SK-N-SH (cell line): ENCODE results near the gene ST3GAL2. TPM values are rescaled to one million over a fixed set of nuclear protein-coding genes. Genes with fewer than 3 reads are reported as not detected.

Source experiments
- CTCF ChIA-PET: fragments of 300-600, 350-600 bp; formaldehyde crosslinking; extraction: SDS; loops from one replicate; lab custom pipeline; 2021; lab: Yijun Ruan, JAX
- POLR2A ChIA-PET: fragments of 350-600 bp; sonication (Branson Sonifier 250); formaldehyde crosslinking; extraction: SDS; loops from one replicate; lab custom pipeline; 2020; ENCODE audit warnings: antibody characterized with exemption, inconsistent platforms; lab: Yijun Ruan, JAX
- DNase-seq: peaks from one replicate; pipeline ENCODE4 v3.0.0; 2012
- H2AFZ ChIP-seq: fragments of 200-600 bp; sonication (generic); 2 replicates; pipeline ENCODE4 v1.8.1; 2016; ENCODE audit warnings: antibody characterized with exemption, mild to moderate bottlenecking, low read depth
- H3F3A ChIP-seq: fragments of 200-600 bp; sonication (generic); replicated peaks from 2 replicates; pipeline ENCODE3; 2016; ENCODE audit warnings: antibody characterized with exemption, mild to moderate bottlenecking; ENCODE audit not compliant: insufficient read depth
- H3K27ac ChIP-seq, 2 experiments: fragments of 200-500 bp in 1 of 2; fragments of 200-600 bp in 1 of 2; sonication (Bioruptor generic) in 1 of 2; sonication (generic), shearing (Covaris generic) in 1 of 2; 2 replicates each; pipeline versions ENCODE4 v1.5.1 to v1.6.1; 2014 to 2016; ENCODE audit warnings: low read depth in 2 of 2, inconsistent platforms in 1 of 2, low read length in 1 of 2, mild to moderate bottlenecking in 1 of 2, mixed read lengths in 1 of 2
- H3K27me3 ChIP-seq: fragments of 200-600 bp; sonication (generic), shearing (Covaris generic); 2 replicates; pipeline ENCODE4 v1.6.1; 2016; ENCODE audit warnings: mixed run types; ENCODE audit not compliant: insufficient read depth
- H3K36me3 ChIP-seq, 2 experiments: fragments of 200-500 bp in 1 of 2; fragments of 200-600 bp in 1 of 2; sonication (Bioruptor generic) in 1 of 2; sonication (generic) in 1 of 2; replicated peaks in 1 of 2; 2 replicates each; pipeline versions ENCODE3 to v1.5.1; 2014 to 2016; ENCODE audit warnings: low read length in 1 of 2, mild to moderate bottlenecking in 1 of 2; ENCODE audit not compliant: insufficient read depth in 2 of 2, control insufficient read depth in 1 of 2
- H3K4me1 ChIP-seq, 2 experiments: fragments of 200-500 bp in 1 of 2; fragments of 200-600 bp in 1 of 2; sonication (Bioruptor generic) in 1 of 2; sonication (generic), shearing (Covaris generic) in 1 of 2; 2 replicates each; pipeline versions ENCODE4 v1.5.1 to v1.6.1; 2014 to 2016; ENCODE audit warnings: low read depth in 1 of 2, low read length in 1 of 2, mixed run types in 1 of 2; ENCODE audit not compliant: insufficient read depth in 2 of 2, control insufficient read depth in 1 of 2
- H3K4me2 ChIP-seq: fragments of 200-600 bp; sonication (generic), shearing (Covaris generic); 2 replicates; pipeline ENCODE4 v1.6.1; 2017; ENCODE audit warnings: mixed run types
- H3K4me3 ChIP-seq, 2 experiments: fragments of 200-500 bp in 1 of 2; fragments of 200-600 bp in 1 of 2; sonication (Bioruptor generic) in 1 of 2; sonication (generic), shearing (Covaris generic) in 1 of 2; 2 replicates each; pipeline versions ENCODE4 v1.5.1 to v1.8.1; 2014 to 2016; ENCODE audit warnings: low read depth in 2 of 2, inconsistent platforms in 1 of 2, low read length in 1 of 2, mild to moderate bottlenecking in 1 of 2, mixed read lengths in 1 of 2, moderate library complexity in 1 of 2
- H3K79me2 ChIP-seq: fragments of 200-600 bp; sonication (generic); 2 replicates; pipeline ENCODE4 v1.8.1; 2017; ENCODE audit warnings: mild to moderate bottlenecking; ENCODE audit not compliant: insufficient read depth
- H3K9ac ChIP-seq: fragments of 200-600 bp; sonication (generic); 2 replicates; pipeline ENCODE4 v1.6.1; 2017; ENCODE audit warnings: mixed run types
- H3K9me2 ChIP-seq: fragments of 200-600 bp; sonication (generic); 2 replicates; pipeline ENCODE4 v1.6.1; 2017; ENCODE audit warnings: mixed run types
- H3K9me3 ChIP-seq: fragments of 200-600 bp; sonication (generic); 2 replicates; pipeline ENCODE4 v1.6.1; 2017; ENCODE audit warnings: mixed run types, mild to moderate bottlenecking, moderate library complexity
- H4K20me1 ChIP-seq: fragments of 200-600 bp; sonication (generic); 2 replicates; pipeline ENCODE4 v1.6.1; 2017; ENCODE audit warnings: mild to moderate bottlenecking, mixed run types; ENCODE audit not compliant: insufficient read depth
- CHD2 ChIP-seq: fragments of 150-350 bp; IDR thresholded peaks from 2 replicates; pipeline ENCODE4 v1.6.1; 2018; ENCODE audit warnings: low read length; ENCODE audit not compliant: partially characterized antibody
- CTCF ChIP-seq: fragments of 200-600 bp; sonication (generic); IDR thresholded peaks from 2 replicates; pipeline ENCODE4 v1.6.1; 2017; ENCODE audit warnings: antibody characterized with exemption, mild to moderate bottlenecking, moderate library complexity
- EP300 ChIP-seq, 2 experiments: IDR thresholded peaks; 2 replicates each; pipeline versions ENCODE4 v1.4.0 to v1.6.1; 2012; ENCODE audit warnings: borderline replicate concordance in 1 of 2, low read depth in 1 of 2, low read length in 1 of 2
- EZH2phosphoT487 ChIP-seq: fragments of 200-600 bp; sonication (generic); IDR thresholded peaks from 2 replicates; pipeline ENCODE4 v1.6.1; 2017; ENCODE audit warnings: low read depth, mixed run types, mild to moderate bottlenecking, antibody characterized with exemption, moderate library complexity, borderline replicate concordance
- FOXJ3 ChIP-seq: sonication (generic); formaldehyde crosslinking; IDR thresholded peaks from 2 replicates; pipeline ENCODE4 v1.5.1; 2020; ENCODE audit warnings: mild to moderate bottlenecking, missing genetic modification reagents
- FOXM1 ChIP-seq: IDR thresholded peaks from 2 replicates; pipeline ENCODE4 v1.4.0; 2012; ENCODE audit warnings: low read depth, mild to moderate bottlenecking
- GATA2 ChIP-seq: sonication (generic); formaldehyde crosslinking; IDR thresholded peaks from 2 replicates; pipeline ENCODE4 v1.5.0; 2020; ENCODE audit warnings: mild to moderate bottlenecking, missing genetic modification reagents
- IRF3 ChIP-seq: fragments of 150-350 bp; IDR thresholded peaks from 2 replicates; pipeline ENCODE4 v1.6.1; 2016; ENCODE audit warnings: mild to moderate bottlenecking, low read depth, low read length
- JUND ChIP-seq: IDR thresholded peaks from 2 replicates; pipeline ENCODE4 v1.4.0; 2012
- MXI1 ChIP-seq: IDR thresholded peaks from 2 replicates; pipeline ENCODE4 v1.6.1; 2012; ENCODE audit warnings: mild to moderate bottlenecking, low read depth, low read length, improper control_type of control experiment
- NFIC ChIP-seq: IDR thresholded peaks from 2 replicates; pipeline ENCODE4 v1.4.0; 2012; ENCODE audit warnings: borderline replicate concordance
- POLR2AphosphoS5 ChIP-seq: IDR thresholded peaks from 2 replicates; pipeline ENCODE4 v1.6.1; 2012; ENCODE audit warnings: low read depth, low read length
- RXRA ChIP-seq: IDR thresholded peaks from 2 replicates; pipeline ENCODE4 v1.4.0; 2012; ENCODE audit warnings: low read depth, mild to moderate bottlenecking, borderline replicate concordance
- SIN3A ChIP-seq: IDR thresholded peaks from 2 replicates; pipeline ENCODE4 v1.6.1; 2012; ENCODE audit warnings: low read depth, mild to moderate bottlenecking, low read length, moderate library complexity, borderline replicate concordance
- SMC3 ChIP-seq: IDR thresholded peaks from 2 replicates; pipeline ENCODE4 v1.6.1; 2012; ENCODE audit warnings: low read depth, low read length, improper control_type of control experiment
- TAF1 ChIP-seq: IDR thresholded peaks from 2 replicates; pipeline ENCODE4 v1.6.1; 2012; ENCODE audit warnings: low read depth, mild to moderate bottlenecking, low read length, moderate library complexity, borderline replicate concordance
- USF1 ChIP-seq: IDR thresholded peaks from 2 replicates; pipeline ENCODE4 v1.4.0; 2012; ENCODE audit warnings: low read depth, borderline replicate concordance
- ZBTB33 ChIP-seq: IDR thresholded peaks from 2 replicates; pipeline ENCODE4 v1.4.0; 2012; ENCODE audit warnings: low read depth, borderline replicate concordance
- WGBS: methylation state at CpG from one replicate; pipeline ENCODE4 v1.1.6; 2017; ENCODE audit warnings: low lambda C conversion rate; 5-methylcytosine and 5-hydroxymethylcytosine counted together
- polyA plus RNA-seq, 3 experiments: library from polyadenylated mRNA; depleted of rRNA; stranded (reverse); fragments of >200 nt; gene quantifications; 2 replicates each; pipeline ENCODE4 v1.2.3, GENCODE V29; 2012

The ST3GAL2 gene
- polyA plus RNA-seq, 1 of the 3 experiments (the other 2 are of a cell fraction) = 19.9 TPM

GRCh38 chr16:70392606-70393005 lies 46.3 kb downstream of the ST3GAL2 start (continued):
- TF ChIP-seq EP300 (IDR thresholded peaks at IDR 0.05; ENCODE audit: borderline replicate concordance in 1 of 2, low read depth in 1 of 2, low read length in 1 of 2) (no peak), CHD2 (no peak), FOXJ3 (CRISPR knock-in tag) (no peak)

- Histone ChIP-seq H3K4me3 (no peak overlapping the region), H3K9ac (no peak overlapping the region), H3K9me3 (no peaks in the 10 kb centered on the region), H2AFZ (no peak overlapping the region), H3K4me1 (peaks cover 0 to 8% of the 10 kb centered on the region in 2 experiments; a peak in 1 of 4 replicates), H4K20me1 (no peaks in the 10 kb centered on the region), H3K27ac (no peak overlapping the region), H3K36me3 (peaks cover 20 to 25% of the 10 kb centered on the region in 2 experiments), H3K9me2 (no peaks in the 10 kb centered on the region), H3K27me3 (no peaks in the 10 kb centered on the region), H3K4me2 (peak overlapping the region; percentile 5; the same call in 1 of the 2 replicates)
- DNase-seq = no peak
- WGBS = 85% methylated on average over 7 of the region's 7 CpGs
- no peak for TF ChIP-seq EZH2phosphoT487
- peak; percentile 23; the same call in 1 of the 2 replicates for TF ChIP-seq NFIC
- TF ChIP-seq, all 33 proteins: peak for 1
- Histone ChIP-seq H3F3A (no peaks in the 10 kb centered on the region), H3K79me2 (no peaks in the 10 kb centered on the region)
- POLR2A ChIA-PET = interaction anchor here (1.8 kb wide), 1 partner anchor 11 kb away, joined by 7 read pairs; no protein-coding TSS in a partner anchor
- CTCF ChIA-PET = interaction anchor here (0.9 to 1.8 kb wide), 6 partner anchors 11 to 97 kb away, joined by 3 to 6 read pairs (median 3); partner anchors contain the start of gene FCSK
These were observed 46.9 kb downstream of the ST3GAL2 start for GRCh38 chr16:70391881-70392481.

- Histone ChIP-seq H3K27ac (no peak overlapping the region), H3F3A (no peaks in the 10 kb centered on the region), H3K4me3 (no peak overlapping the region), H3K9ac (no peak overlapping the region), H3K4me1 (peaks cover 0 to 2% of the 10 kb centered on the region in 2 experiments; a peak in 1 of 4 replicates), H3K36me3 (peaks cover 20 to 28% of the 10 kb centered on the region in 2 experiments), H3K4me2 (no peak overlapping the region), H3K27me3 (no peaks in the 10 kb centered on the region), H3K9me3 (no peaks in the 10 kb centered on the region), H2AFZ (no peak overlapping the region), H3K79me2 (no peaks in the 10 kb centered on the region), H3K9me2 (no peaks in the 10 kb centered on the region), H4K20me1 (no peaks in the 10 kb centered on the region)
- DNase-seq = no peak
- ChIA-PET POLR2A (interaction anchor here (1.8 kb wide), 1 partner anchor 10 kb away, joined by 7 read pairs; no protein-coding TSS in a partner anchor), CTCF (interaction anchor here (0.9 to 1.6 kb wide), 5 partner anchors 10 to 98 kb away, joined by 3 to 6 read pairs (median 3); partner anchors contain the start of gene FCSK)
- 95% methylated on average over 2 of the region's 3 CpGs for WGBS
- no peak for TF ChIP-seq USF1
- no peak for TF ChIP-seq ZBTB33
- no peak for TF ChIP-seq TAF1
- TF ChIP-seq MXI1 = no peak
- no peak for TF ChIP-seq POLR2AphosphoS5
- no peak for TF ChIP-seq CTCF
- no peak for TF ChIP-seq FOXM1
- no peak for TF ChIP-seq IRF3
- no peak for TF ChIP-seq JUND
- no peak for TF ChIP-seq RXRA
- TF ChIP-seq CHD2 = no peak
- TF ChIP-seq GATA2 (CRISPR knock-in tag) = no peak
- TF ChIP-seq SIN3A = no peak
- no peak for TF ChIP-seq SMC3
These were observed 47.5 kb downstream of the ST3GAL2 start for GRCh38 chr16:70391446-70391845.
